Fibroblast of mammary gland (primary cell): Measurements from ENCODE around the gene DOCK1.

Source experiments
- DNase-seq: peaks from one replicate; pipeline ENCODE4 v3.0.0-alpha.2; 2010; ENCODE audit warnings: low read depth
- H3K4me3 ChIP-seq: 2 replicates; pipeline ENCODE4 v1.5.1; 2011; ENCODE audit warnings: low read depth, mild to moderate bottlenecking, low read length, moderate library complexity; ENCODE audit not compliant: control insufficient read depth
- CTCF ChIP-seq: conservative IDR thresholded peaks from 2 replicates; pipeline ENCODE4 v1.5.1; 2011; ENCODE audit warnings: low read depth, low read length, inconsistent platforms; ENCODE audit not compliant: control insufficient read depth, insufficient read depth

DOCK1 gene

DNA sequence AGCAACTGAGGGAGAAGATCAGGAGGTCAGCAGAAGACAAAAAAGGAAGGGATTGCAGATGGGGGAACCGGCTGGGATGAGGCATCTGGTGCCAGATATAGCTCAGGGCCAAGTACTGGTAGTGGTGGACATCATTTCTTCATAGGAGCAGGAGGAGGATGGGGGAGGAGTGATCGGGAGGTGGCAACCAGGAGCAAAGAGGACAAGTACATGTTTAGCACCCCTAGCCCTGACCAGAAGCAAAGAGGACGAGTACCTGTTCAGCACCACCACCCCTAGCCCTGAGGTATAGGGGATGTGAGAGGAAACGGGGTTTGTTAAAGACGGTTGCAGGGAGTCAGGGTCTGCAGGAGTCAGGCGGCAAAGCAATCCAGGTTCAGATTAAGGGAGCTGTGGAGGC, 559.3 kb downstream of the DOCK1 start:
- no peak for DNase-seq
- TF ChIP-seq CTCF, result no peak
- H3K4me3 ChIP-seq, result no peak overlapping the region

GRCh38 chr10:127467811-127468210, 562.6 kb downstream of the DOCK1 start:
- H3K4me3 ChIP-seq, result no peak overlapping the region
- no peak for DNase-seq
- TF ChIP-seq CTCF, result no peak

DNA sequence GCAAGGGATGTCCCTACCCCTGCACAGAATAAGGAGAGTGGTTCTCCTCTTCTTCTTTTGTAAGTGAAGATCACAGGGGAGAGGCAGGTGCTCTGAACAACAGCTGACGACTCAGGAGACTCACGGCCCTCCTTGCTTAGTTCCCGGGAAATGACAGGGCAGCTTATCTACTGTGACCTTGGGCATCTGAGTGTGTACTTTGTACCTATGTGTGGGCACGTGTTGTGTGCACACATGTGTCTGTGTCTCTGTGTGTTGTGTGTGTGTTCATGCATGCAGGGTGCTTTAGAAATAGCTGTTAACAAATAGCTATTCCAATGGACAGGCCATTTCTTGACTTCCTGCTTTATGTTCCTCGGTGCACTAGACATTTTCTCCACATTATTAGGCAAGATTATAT, 563.4 kb downstream of the DOCK1 start:
- DNase-seq, result no peak
- no peak overlapping the region for H3K4me3 ChIP-seq
- no peak for TF ChIP-seq CTCF

GRCh38 chr10:127470911-127471310, 565.7 kb downstream of the DOCK1 start:
- DNase-seq, result no peak
- TF ChIP-seq CTCF, result no peak
- no peak overlapping the region for H3K4me3 ChIP-seq

GRCh38 chr10:127472976-127473375, 567.7 kb downstream of the DOCK1 start:
- no peak for TF ChIP-seq CTCF
- no peak overlapping the region for H3K4me3 ChIP-seq
- no peak for DNase-seq

DNA sequence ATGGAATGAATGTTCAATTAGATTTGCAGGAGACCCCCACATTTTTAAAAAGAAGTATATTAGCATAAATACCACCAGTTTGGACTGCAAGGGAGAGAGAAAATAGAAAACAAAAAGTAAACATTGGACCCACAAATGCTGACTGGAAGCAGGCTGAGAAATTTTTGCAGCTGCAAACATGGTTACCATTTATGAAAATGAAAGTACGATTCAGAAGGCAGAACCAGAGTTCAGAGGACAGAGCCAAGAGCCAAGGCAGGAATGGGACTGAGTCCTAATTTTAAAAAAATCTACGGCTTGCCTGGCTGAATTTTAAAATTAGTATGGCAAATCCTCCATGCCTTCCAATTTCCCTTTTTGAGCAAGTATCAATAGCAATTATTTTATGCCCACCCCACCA, 569.3 kb downstream of the DOCK1 start:
- no peak overlapping the region for H3K4me3 ChIP-seq
- no peak for DNase-seq
- no peak for TF ChIP-seq CTCF

DNA sequence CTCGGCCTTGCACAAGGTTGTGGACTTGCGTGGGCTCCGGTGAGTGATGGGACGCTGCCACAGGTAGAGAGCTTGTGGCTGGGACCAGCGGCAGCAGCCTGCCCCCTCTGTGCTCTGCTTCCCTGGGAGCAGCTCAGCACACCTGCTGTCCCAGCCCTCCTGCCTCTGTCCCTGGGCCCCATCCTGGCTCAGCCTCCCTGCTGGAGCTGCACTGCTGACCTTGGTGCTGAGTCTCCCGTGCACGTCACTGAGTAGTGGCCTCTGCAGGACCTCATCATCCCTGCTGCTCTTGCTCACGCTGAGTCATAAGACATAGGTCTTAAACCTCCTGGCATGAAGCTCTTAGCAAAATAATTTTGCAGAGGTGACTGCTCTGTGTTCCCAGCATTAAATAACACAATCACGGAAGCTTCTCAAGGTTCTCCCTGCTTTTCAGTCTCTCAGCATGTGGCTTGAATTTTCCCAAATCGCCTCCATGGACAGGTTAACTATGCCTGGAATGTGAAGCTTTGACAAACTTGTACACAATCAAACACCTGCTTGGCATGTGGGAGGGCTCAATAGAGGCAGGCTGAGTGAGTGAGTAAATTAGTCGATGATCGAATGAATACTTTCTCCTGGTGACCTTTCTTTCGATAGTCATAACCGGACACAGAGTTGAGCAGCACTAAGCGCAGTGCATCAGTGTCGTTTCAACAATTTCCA, 580.1 kb downstream of the DOCK1 start:
- TF ChIP-seq CTCF, result no peak
- H3K4me3 ChIP-seq, result no peak overlapping the region
- DNase-seq, result peak; percentile 51
